Germinal center (tissue), 1 donor: ENCODE measurements around the gene MBD1.
"Not testable (repeated sequence)": the region's sequence is repeated elsewhere in the genome, so short reads cannot be mapped to it uniquely, and the experiment has no call there.

Experiments
- DNase-seq: peaks from one replicate; pipeline ENCODE4 v3.0.0; 2012; ENCODE audit warnings: mixed read lengths, low spot score

MBD1 gene

GRCh38 chr18:50293039-50293438, 11.7 kb upstream of the MBD1 start:
- DNase-seq: no peak

GRCh38 chr18:50289108-50289443, 7.8 kb upstream of the MBD1 start:
- no peak for DNase-seq

- DNase-seq: not testable (repeated sequence)
Observed at GRCh38 chr18:50288348-50289107, 7.2 kb upstream of the MBD1 start.

DNA sequence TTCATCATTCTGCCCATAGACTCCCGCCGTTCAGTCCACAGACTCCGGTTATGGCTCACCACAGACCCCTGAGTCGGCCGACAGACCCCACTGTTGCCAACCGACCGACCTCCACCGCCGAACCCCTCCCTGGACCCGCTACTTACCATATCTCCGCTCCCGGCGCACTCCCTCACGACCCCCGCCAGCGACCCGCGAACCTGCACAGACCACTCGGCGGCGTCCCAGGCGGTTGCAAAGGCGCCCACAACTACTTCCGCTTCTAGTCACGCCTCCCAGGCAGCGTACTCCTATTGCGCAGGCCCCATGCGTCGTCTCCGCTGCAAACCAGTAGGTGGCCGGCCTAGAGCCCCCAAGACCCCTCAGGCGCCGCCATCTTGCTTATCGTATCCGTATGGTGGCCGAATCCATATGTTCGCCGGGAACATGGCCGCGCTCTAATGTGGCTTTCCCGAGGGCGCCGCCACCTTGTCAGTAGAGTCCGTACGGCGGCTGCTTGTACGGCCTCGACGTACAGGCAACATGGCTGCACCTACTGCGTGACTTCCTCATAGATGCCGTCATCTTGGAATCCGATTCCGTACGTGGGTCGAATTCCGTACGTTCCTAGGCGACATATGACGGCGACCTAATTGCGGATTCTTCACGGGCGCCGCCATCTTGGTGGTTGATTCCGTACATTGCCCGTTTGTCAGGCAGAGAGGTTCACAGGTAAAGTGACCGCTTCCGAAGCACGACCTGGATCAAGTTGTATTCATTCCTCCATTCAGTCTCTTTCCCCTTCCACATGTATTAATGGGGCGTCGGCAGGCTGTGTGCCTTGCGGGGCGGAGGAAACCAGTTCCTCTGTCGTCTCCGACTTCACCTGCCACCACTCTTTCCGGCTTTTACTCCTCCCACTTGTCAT, 6.4 kb upstream of the MBD1 start, which contains the start of gene CXXC1:
TSS of gene CXXC1 (minus strand) at position 252 of the 907 bp plus-strand sequence. CDS start at position 149, 103 bp downstream.
- DNase-seq: peak; percentile 93

GRCh38 chr18:50287028-50287440, 5.7 kb upstream of the MBD1 start:
- DNase-seq: no peak

- no peak for DNase-seq
Observed at GRCh38 chr18:50286391-50287027, 5.2 kb upstream of the MBD1 start.

- no peak for DNase-seq
Observed at GRCh38 chr18:50285631-50286321, 4.5 kb upstream of the MBD1 start.

DNA sequence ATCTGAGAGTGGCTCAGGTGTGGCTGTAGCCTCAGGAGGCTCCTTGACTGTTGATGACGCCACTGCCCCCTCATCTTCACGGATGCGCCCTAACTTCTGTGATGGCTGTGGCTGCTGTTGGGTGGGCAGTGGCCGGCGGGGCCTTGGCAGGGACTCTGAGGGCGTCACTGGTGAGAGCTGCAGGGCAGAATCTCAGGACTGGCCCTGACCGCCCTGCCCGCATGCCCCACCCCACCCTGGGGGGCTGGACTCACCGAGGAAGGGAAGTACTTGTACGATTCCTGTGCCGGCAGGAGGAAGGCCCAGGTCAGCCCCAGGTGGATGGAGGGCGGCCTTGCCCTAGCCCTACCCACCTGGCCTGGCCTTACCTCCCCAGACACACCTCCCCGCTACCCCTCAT, 3.7 kb upstream of the MBD1 start:
- DNase-seq: no peak

DNA sequence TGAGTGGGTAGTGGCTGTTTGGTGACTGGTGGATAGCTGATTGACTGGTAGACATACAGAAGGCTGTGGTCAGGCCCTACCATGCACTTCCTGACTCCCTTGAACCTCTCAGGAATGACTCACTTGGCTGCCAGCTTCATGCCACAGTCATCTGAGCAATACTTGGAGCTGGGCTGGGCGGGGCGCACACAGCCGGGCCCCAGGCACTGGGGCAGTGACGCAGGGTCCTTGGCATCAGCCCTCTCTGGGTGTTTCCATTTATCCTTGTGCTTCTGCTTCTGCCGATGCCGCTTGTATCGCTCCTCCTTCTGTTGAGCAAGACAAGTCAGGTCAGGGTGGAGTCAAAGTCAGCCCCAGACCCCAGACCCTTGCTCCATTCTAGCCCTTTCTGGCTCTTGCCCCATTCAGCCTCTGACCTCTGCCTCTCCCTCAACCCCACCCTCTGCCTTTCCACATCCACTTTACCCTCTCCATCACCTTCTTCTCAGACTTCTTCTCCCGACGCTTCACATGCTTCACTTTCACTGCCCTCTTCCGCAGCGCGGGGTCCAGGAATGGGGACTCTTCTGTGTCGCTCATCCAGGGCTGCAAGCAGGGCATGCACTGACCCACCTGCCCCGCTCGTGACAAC, 3.0 kb upstream of the MBD1 start:
- no peak for DNase-seq

GRCh38 chr18:50283469-50284209, 2.3 kb upstream of the MBD1 start:
- DNase-seq: no peak

DNA sequence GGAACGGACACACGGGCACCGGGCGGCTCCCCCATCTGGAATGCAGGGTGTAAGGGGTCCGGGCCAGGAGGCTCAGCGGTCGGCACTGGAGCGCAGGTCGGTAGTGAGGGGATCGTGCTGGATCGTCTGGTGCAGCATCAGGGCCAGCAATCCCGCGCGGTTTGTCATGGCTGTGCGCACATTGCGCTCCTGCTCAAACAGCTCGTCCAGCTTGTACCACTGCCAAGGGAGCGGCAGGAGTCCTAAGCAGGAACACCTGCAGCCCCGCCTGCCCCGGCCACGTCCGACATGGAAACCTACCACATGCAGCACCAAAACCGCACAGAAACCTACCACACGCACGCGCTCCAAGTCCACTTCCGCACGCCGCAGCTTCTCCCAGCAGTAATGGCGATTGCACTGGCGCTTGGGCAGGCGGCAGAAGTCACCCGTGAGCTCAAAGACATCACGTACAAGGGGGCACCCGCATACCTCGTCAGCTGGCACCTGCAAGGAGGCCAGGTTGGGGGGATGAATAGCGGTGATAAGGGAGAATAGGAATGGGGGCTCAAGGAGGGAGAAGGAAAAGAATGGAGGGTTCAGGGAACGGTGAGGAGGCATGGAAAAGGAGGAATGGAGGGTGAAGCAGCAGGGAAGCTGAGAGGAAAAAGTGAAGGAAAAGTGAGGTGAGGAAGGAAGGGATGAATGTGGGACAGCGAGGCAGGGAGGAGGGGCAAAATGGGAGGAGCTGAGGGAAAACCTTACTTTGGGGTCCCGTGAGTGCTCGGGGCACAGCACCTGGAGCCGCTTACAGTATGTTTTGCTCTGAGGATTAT, 1.4 kb upstream of the MBD1 start:
- no peak for DNase-seq

DNA sequence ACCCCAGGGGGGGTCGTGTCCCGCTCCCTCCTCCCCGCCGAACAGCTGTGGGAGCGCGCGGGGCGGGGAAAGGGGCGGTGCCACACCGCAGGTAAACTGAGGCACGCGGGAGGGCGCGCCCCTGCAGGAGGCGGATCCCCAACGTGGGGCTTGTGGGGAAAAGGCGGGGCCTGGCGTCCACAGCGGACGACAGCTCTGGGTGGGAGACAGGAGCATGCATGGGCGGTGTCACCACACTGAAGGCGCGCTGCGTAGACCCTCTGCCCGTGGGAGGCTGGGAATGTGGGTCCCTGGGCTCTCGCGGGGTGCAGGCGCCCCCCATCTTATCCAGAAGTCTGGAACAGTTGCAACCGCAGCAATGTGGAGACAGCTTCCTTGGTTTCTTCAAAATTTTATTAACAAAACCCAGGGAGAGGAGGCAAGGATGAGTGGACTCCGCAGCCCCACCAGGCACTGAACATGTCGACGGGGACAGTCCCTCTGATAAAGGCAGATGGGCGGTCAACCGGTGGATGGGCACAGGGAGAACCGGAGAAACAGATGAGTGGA, 723 bp upstream of the MBD1 start:
- no peak for DNase-seq

DNA sequence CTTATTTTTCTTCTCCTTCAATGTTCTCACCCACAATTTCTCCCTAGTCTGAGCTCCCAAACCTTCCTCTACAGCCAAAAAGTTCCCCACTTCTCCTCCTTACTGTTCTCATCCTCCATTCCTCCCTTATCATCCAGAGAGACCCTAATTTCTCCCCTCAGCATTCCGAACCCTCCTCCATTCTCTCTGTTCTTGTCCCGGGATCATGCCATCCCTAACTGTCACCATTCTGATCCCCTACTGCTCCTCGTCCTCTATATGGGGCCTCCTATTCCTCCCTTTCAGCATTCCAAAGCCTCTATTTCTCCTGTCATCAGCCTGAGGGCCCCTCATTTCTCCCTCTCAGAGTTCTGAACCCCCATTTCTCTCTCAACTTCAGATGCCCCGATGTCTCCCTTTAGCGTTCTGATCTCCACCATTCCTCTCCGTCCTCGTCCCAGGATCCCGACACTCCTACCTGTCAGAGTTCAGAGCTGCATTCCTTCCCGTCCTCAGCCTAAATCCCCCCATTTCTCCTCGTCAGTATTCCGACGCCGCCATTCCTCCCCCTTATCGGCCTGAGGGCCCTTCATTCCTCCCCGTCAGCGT, 522 bp downstream of the MBD1 start:
- DNase-seq: no peak

GRCh38 chr18:50279752-50280151, 1.6 kb downstream of the MBD1 start:
- no peak for DNase-seq

- DNase-seq: no peak
Observed at GRCh38 chr18:50277942-50278341, 3.4 kb downstream of the MBD1 start.

DNA sequence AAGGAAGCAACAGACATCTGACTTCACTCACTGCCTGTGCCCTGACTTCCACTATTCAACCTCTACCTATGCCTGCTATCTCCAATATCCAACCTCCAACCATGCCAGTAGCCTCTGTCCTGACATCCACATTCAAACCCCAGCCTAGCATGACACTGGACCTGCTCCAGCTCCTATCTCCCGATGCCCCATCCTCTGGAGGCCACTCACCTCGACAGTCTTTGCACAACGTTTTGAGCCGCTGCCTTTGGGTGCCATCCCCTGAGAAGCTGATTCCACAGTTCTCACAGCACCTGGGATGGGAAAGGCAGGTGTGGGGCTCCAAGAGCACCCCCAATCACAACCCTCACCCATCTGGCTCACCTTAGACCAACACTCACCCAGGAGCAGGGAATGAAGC, 4.9 kb downstream of the MBD1 start:
- DNase-seq: no peak

DNA sequence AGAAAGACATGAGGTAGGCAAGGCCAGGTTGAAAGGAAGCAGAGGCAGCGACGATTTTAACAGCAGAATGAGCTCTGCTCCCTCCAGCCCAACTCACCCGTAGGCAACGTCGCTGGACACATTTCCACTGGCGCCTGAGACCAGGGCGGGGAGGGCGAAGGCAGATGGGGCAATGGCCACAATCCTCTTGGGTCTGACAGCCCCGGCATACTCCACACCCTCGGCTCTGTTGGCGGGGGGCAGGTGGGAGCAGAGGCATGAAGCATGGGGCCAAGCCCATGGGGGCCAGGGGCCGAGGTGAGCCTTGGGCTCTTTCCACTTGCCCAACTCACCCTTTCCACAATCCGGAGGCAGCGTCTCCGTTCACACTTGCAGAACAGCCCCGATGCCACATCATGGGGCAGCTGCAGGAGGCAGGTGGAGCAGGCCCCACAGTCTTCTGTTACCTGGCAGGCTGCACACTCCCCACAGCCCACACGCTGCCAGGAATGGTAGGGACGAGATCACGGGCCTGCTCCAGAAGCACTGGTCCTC, 5.8 kb downstream of the MBD1 start:
- DNase-seq: no peak

GRCh38 chr18:50274941-50275340, 6.4 kb downstream of the MBD1 start:
- DNase-seq: no peak

- no peak for DNase-seq
Observed at GRCh38 chr18:50274044-50274442, 7.3 kb downstream of the MBD1 start.
